HCT116 (cell line): ENCODE results near the gene PRDM2.

Source experiments
- ATF3 ChIP-seq: IDR thresholded peaks from 2 replicates; pipeline ENCODE4 v1.6.1; 2012
- CTCF ChIP-seq, 3 experiments: fragments of 200-600 bp in 1 of 3; sonication (generic) in 1 of 3; IDR thresholded peaks in 2 of 3; conservative IDR thresholded peaks in 1 of 3; 2 replicates each; pipeline ENCODE4 v1.5.1; 2012 to 2017; ENCODE audit warnings: low read depth in 2 of 3, low read length in 2 of 3, antibody characterized with exemption in 1 of 3, borderline replicate concordance in 1 of 3, control low read depth in 1 of 3, mild to moderate bottlenecking in 1 of 3, mixed read lengths in 1 of 3, mixed run types in 1 of 3, moderate library complexity in 1 of 3; ENCODE audit not compliant: insufficient read depth in 1 of 3
- EZH2 ChIP-seq: fragments of 200-600 bp; sonication (generic); IDR thresholded peaks from 2 replicates; pipeline ENCODE4 v1.6.1; 2017; ENCODE audit warnings: antibody characterized with exemption, mixed run types
- EZH2phosphoT487 ChIP-seq: fragments of 200-600 bp; IDR thresholded peaks from 2 replicates; pipeline ENCODE4 v1.6.1; 2018; ENCODE audit warnings: antibody characterized with exemption, borderline replicate concordance
- FOSL1 ChIP-seq: IDR thresholded peaks from 2 replicates; pipeline ENCODE4 v1.6.1; 2012; ENCODE audit warnings: low read depth
- POLR2A ChIP-seq: IDR thresholded peaks from 2 replicates; pipeline ENCODE4 v1.7.0; 2011; ENCODE audit warnings: borderline replicate concordance; ENCODE audit not compliant: insufficient read depth, insufficient read length; ENCODE audit errors: extremely low read depth
- POLR2AphosphoS5 ChIP-seq: IDR thresholded peaks from 2 replicates; pipeline ENCODE4 v1.6.1; 2011; ENCODE audit warnings: mild to moderate bottlenecking, low read depth, low read length, moderate library complexity
- YY1 ChIP-seq: IDR thresholded peaks from 2 replicates; pipeline ENCODE4 v1.6.1; 2011; ENCODE audit warnings: low read length, low read depth, moderate library complexity, mild to moderate bottlenecking; ENCODE audit not compliant: insufficient replicate concordance; ENCODE audit errors: extremely low read depth
- ZNF274 ChIP-seq: fragments of 200-500 bp; sonication (Bioruptor generic); IDR thresholded peaks from 2 replicates; pipeline ENCODE4 v1.6.1; 2014; ENCODE audit warnings: mild to moderate bottlenecking, low read depth, low read length, inconsistent platforms

GRCh38 chr1:13763222-13763621, 63.2 kb downstream of the PRDM2 start:
- TF ChIP-seq POLR2A = no peak
- TF ChIP-seq CTCF (IDR thresholded peaks at IDR 0.05 in 2 of 3, conservative IDR thresholded peaks at IDR 0.05 in 1 of 3; ENCODE audit: borderline replicate concordance in 1 of 3, insufficient read depth in 1 of 3, low read depth in 2 of 3, low read length in 2 of 3) = no peak
- no peak for TF ChIP-seq YY1
- TF ChIP-seq ZNF274 = no peak
- TF ChIP-seq FOSL1 = no peak
- TF ChIP-seq EZH2 = no peak
- TF ChIP-seq EZH2phosphoT487 = no peak
- TF ChIP-seq POLR2AphosphoS5 = no peak
- TF ChIP-seq ATF3 = no peak
